Loucy (cell line): ENCODE measurements around the gene MTNR1A.

Source experiments
- H2AFZ ChIP-seq: fragments of 200-600 bp; sonication (generic); 2 replicates; pipeline ENCODE4 v1.6.0; 2016; ENCODE audit warnings: antibody characterized with exemption, mild to moderate bottlenecking, low read length, moderate library complexity
- H3F3A ChIP-seq: fragments of 200-600 bp; 2 replicates; pipeline ENCODE4 v1.6.0; 2016; ENCODE audit warnings: antibody characterized with exemption, low read depth, mild to moderate bottlenecking
- H3K27me3 ChIP-seq: fragments of 200-600 bp; sonication (generic); 2 replicates; pipeline ENCODE4 v1.6.1; 2014; ENCODE audit warnings: low read length, mild to moderate bottlenecking; ENCODE audit not compliant: insufficient read depth, poor library complexity, severe bottlenecking
- H3K36me3 ChIP-seq: fragments of 200-600 bp; sonication (generic); 2 replicates; pipeline ENCODE4 v1.6.1; 2016; ENCODE audit warnings: low read length; ENCODE audit not compliant: insufficient read depth
- H3K4me1 ChIP-seq: fragments of 200-600 bp; sonication (generic); 2 replicates; pipeline ENCODE4 v1.5.1; 2014; ENCODE audit warnings: low read length, mild to moderate bottlenecking; ENCODE audit not compliant: insufficient read depth, poor library complexity, severe bottlenecking
- H3K4me2 ChIP-seq: fragments of 200-600 bp; sonication (generic); 2 replicates; pipeline ENCODE4 v1.6.0; 2014; ENCODE audit warnings: antibody characterized with exemption, low read length, low read depth, mild to moderate bottlenecking; ENCODE audit not compliant: poor library complexity, severe bottlenecking
- H3K4me3 ChIP-seq: fragments of 200-600 bp; sonication (generic); 2 replicates; pipeline ENCODE4 v1.5.1; 2014; ENCODE audit warnings: low read length, mild to moderate bottlenecking, mixed read lengths; ENCODE audit not compliant: poor library complexity, severe bottlenecking
- H3K79me2 ChIP-seq: fragments of 200-600 bp; sonication (generic); 2 replicates; pipeline ENCODE4 v1.6.1; 2014; ENCODE audit warnings: low read length; ENCODE audit not compliant: insufficient read depth
- H3K9ac ChIP-seq: fragments of 200-600 bp; sonication (generic); 2 replicates; pipeline ENCODE4 v1.6.0; 2014; ENCODE audit warnings: mild to moderate bottlenecking, low read depth, low read length, moderate library complexity; ENCODE audit not compliant: poor library complexity, severe bottlenecking
- H3K9me2 ChIP-seq: fragments of 200-600 bp; sonication (generic); replicated peaks from 2 replicates; pipeline ENCODE4 v1.6.1; 2016; ENCODE audit warnings: low read depth, low read length, mixed read lengths
- H3K9me3 ChIP-seq: fragments of 200-600 bp; sonication (generic); 2 replicates; pipeline ENCODE4 v1.6.1; 2014; ENCODE audit warnings: mild to moderate bottlenecking, antibody characterized with exemption, low read length, low read depth; ENCODE audit not compliant: insufficient read depth
- H4K20me1 ChIP-seq: fragments of 200-600 bp; sonication (generic); 2 replicates; pipeline ENCODE4 v1.6.0; 2014; ENCODE audit warnings: antibody characterized with exemption, low read length, mild to moderate bottlenecking; ENCODE audit not compliant: insufficient read depth, poor library complexity, severe bottlenecking
- CTCF ChIP-seq: fragments of 200-600 bp; sonication (generic); conservative IDR thresholded peaks from 2 replicates; pipeline ENCODE4 v1.5.1; 2014; ENCODE audit warnings: mild to moderate bottlenecking, antibody characterized with exemption, low read length
- EZH2phosphoT487 ChIP-seq: fragments of 200-600 bp; IDR thresholded peaks from 2 replicates; pipeline ENCODE4 v1.6.1; 2018; ENCODE audit warnings: antibody characterized with exemption, mild to moderate bottlenecking, moderate library complexity, borderline replicate concordance

MTNR1A gene

GRCh38 chr4:186551849-186552248 is 3.5 kb downstream of the MTNR1A start:
- Histone ChIP-seq H3K27me3 (no peaks in the 10 kb centered on the region), H3F3A (no peaks in the 10 kb centered on the region), H3K9me2 (no peaks in the 10 kb centered on the region), H2AFZ (no peak overlapping the region), H3K9ac (no peak overlapping the region), H3K79me2 (no peaks in the 10 kb centered on the region), H3K4me2 (no peak overlapping the region), H3K4me3 (no peak overlapping the region), H3K36me3 (no peaks in the 10 kb centered on the region), H3K9me3 (peaks cover 7% of the 10 kb centered on the region; the same call in 1 of the 2 replicates), H3K4me1 (no peaks in the 10 kb centered on the region), H4K20me1 (no peaks in the 10 kb centered on the region)
- TF ChIP-seq EZH2phosphoT487 (no peak), CTCF (no peak)

- Histone ChIP-seq H3F3A (no peaks in the 10 kb centered on the region), H3K9me2 (no peaks in the 10 kb centered on the region), H3K36me3 (no peaks in the 10 kb centered on the region), H2AFZ (no peak overlapping the region), H3K4me2 (no peak overlapping the region), H3K27me3 (no peaks in the 10 kb centered on the region), H3K4me1 (no peaks in the 10 kb centered on the region), H3K9me3 (peaks cover 9% of the 10 kb centered on the region; the same call in 1 of the 2 replicates), H3K4me3 (no peak overlapping the region), H3K9ac (no peak overlapping the region), H4K20me1 (no peaks in the 10 kb centered on the region), H3K79me2 (no peaks in the 10 kb centered on the region)
- no peak for TF ChIP-seq EZH2phosphoT487
- TF ChIP-seq CTCF: no peak
Observed at GRCh38 chr4:186545436-186545835, 9.9 kb downstream of the MTNR1A start.

GRCh38 chr4:186543206-186543605 is 12.2 kb downstream of the MTNR1A start:
- Histone ChIP-seq H3K36me3 (no peaks in the 10 kb centered on the region), H3K9me3 (peaks cover 9% of the 10 kb centered on the region; the same call in 1 of the 2 replicates), H3K9me2 (no peaks in the 10 kb centered on the region), H3K4me1 (no peaks in the 10 kb centered on the region), H3K9ac (no peak overlapping the region), H3K79me2 (no peaks in the 10 kb centered on the region), H4K20me1 (no peaks in the 10 kb centered on the region), H2AFZ (no peak overlapping the region), H3K4me3 (no peak overlapping the region), H3K27me3 (no peaks in the 10 kb centered on the region), H3F3A (no peaks in the 10 kb centered on the region), H3K4me2 (no peak overlapping the region)
- no peak for TF ChIP-seq EZH2phosphoT487
- no peak for TF ChIP-seq CTCF
